ENCODE measurements around the gene MOGAT1.
"Not testable (repeated sequence)": the region's sequence is repeated elsewhere in the genome, so short reads cannot be mapped to it uniquely, and the experiment has no call there.

MOGAT1 gene

DNA sequence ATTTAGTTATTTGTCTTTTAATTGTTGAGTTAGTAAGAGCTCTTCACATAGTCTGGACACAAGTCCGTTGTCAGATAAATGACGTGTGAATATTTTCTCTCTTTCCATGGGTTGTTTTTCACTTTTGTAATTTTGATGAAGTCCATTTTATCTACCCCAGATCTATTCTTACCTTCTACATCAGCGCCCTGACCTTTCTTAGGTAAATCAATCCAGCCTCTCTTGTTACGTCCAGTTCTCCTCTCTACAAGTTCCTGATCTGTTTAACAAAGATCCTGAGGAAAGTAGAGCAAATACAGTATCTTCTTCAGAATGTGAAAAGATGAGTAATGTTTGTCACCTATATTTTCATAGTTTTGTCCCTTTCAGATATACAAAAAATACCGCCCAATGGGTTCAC lies 66.9 kb downstream of the MOGAT1 start:
- no peak overlapping the region for H3K4me3 ChIP-seq (ENCODE audit: low read depth, low read length)

DNA sequence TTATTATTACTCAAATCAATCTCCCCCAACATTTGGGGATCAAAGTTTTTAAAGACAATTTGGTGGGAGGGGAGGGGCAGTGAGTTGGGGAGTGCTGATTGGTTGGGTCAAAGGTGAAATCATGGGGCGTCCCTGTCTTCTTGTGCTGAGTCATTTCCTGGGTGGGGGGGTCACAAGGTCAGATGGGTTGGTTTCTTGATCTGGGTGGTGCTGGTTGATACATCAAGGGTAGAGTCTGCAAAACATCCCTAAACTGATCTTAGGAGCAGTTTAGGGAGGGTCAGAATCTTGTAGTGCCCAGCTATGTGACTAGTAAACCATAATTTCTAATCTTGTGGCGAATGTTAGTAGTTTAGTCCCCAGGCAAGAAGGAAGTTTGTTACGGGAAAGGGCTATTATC lies 67.4 kb downstream of the MOGAT1 start:
- H3K4me3 ChIP-seq (ENCODE audit: low read depth, low read length): no peak overlapping the region

DNA sequence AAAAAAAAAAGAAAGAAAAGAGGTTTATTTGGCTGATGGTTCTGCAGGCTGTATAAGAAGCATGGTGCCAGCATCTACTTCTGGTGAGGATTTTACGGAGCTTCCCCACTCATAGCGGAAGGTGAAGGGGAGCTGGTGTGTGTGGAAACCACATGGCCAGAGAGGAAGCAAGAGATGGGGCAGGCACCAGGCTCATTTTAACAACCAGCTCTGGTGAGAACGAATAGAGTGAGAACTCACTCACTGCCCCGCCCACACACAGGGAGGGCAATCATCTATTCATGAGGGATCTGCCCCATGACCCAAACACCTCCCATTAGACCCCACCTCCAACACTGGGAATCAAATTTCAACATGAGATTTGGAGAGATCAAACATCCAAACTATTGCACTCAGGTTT lies 68.5 kb downstream of the MOGAT1 start:
- no peak overlapping the region for H3K4me3 ChIP-seq (ENCODE audit: low read depth, low read length)

DNA sequence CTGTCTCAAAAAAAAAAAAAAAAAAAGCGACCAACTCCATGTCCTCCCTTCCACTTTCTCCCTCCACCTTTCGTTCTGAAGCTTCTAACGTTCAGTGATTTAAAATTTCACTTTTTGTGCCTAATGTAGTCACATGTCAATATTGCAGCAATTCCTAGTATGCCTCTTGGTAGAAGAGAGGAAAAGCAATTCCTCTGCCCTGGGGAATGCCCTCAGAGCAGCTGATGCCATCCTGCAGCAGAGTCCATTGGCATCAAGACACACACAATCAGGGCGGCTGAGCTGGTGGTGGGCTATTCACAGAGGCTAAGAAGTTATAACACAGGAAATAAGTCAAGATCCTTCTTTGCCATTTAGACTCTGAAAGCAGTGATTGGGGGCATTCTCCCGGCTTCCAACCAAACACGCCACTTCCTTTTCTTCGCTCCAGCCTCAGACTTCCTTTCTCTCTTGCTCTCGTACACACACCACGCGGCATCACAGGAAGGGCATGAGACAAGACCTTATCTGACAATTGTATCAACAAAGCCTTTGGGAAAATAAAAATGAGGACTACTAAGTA lies 71.9 kb downstream of the MOGAT1 start:
- H3K4me3 ChIP-seq (ENCODE audit: low read depth, low read length): no peak overlapping the region

DNA sequence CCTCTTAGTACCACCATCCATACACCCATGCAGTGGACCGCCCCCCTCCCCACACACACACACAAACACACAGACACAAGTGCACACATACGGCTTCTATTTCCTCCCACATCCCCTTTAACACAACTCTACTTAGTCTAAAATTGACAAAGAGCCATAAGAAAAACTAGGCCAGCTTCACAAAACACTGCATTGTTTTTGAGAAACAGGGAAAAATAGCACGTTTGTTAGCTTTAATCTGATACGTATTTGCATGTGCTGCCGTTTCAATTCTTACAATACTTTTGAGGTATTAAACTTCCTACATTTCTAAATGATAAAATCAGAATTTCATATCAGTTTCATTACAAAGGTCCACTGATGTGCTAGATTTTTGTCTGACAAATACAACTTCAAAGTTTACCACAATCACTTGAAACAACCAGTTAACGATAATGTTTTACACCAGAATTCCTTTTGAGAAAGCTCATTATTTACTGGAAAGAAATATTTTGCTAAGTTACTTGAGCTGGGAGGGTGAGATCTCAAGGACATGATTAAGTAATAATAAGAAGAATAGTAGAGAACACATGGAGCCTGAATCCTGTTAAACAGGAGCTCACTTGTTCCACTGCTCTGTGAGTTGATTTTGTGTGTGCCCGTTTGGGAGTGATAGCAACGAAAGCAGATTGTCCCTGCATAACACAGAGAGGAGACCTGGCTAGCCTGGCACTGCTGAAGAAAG lies 74.5 kb downstream of the MOGAT1 start:
- no peak overlapping the region for H3K4me3 ChIP-seq (ENCODE audit: low read depth, low read length)

DNA sequence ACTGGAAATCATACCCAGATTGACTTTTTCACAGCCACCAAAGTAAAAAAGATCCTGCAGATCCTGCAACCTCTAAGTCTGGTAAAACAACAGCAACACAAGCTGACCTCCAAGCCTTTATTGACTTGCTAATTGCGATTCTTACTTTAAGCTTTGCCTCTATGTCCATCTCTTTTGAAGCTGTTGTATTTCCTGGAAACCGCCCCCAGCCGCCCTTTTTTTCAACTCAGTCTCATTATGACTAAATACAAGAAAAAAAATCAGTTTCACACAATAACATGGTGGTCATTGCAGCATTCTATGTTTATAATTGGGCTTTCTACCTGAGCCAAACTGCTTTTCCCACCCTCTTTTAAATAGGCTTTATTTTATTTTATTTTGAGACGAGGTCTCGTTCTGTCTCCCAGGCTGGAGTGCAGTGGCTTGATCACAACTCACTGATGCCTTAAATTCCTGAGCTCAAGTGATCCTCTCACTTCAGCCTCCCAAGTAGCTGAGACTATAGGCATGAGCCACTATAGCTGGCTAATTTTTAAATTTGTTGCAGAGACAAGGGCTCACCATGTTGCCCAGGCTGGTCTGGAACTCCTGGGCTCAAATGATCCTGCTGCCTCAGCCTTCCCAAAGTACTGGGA lies 76.2 kb downstream of the MOGAT1 start:
- no peak overlapping the region for H3K4me3 ChIP-seq (ENCODE audit: low read depth, low read length)

DNA sequence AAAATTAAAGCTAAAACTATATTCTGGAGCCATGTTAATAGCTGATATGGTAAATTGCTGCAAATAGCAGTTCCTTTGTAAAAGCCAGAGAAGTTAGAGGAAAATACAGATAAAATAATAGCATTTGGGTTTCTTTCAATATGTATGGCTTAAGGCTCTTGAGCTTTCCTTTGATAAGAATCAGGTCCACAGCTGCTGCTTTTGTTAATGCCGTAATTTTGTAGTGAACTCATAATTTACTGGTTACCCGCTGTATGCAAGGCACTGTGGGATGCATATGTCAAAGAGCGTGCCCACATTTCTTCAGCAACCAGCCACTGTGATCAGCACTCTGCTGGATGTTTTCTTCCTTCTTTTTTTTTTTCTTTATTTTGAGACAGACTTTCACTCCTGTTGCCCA lies 79.1 kb downstream of the MOGAT1 start:
- H3K4me3 ChIP-seq (ENCODE audit: low read depth, low read length): no peak overlapping the region

DNA sequence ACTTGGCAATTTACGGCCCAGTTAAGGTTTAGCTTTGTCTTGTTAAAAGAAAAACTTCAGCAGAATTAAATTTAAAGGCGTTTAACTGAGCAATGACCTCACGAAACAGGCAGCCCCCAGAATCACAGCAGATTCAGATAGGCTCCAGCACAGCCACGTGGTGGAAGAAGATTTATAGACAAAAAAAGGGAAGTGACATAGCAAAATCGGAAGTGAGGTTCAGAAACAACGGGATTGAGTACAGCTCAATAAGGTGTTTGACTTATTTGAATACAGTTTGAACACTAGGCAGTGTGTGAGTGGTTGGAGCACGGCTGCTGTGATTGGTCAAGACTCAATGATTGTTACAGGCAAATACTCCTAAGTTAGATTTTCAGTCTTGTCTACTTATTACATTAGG lies 79.8 kb downstream of the MOGAT1 start:
- H3K4me3 ChIP-seq (ENCODE audit: low read depth, low read length): no peak overlapping the region

DNA sequence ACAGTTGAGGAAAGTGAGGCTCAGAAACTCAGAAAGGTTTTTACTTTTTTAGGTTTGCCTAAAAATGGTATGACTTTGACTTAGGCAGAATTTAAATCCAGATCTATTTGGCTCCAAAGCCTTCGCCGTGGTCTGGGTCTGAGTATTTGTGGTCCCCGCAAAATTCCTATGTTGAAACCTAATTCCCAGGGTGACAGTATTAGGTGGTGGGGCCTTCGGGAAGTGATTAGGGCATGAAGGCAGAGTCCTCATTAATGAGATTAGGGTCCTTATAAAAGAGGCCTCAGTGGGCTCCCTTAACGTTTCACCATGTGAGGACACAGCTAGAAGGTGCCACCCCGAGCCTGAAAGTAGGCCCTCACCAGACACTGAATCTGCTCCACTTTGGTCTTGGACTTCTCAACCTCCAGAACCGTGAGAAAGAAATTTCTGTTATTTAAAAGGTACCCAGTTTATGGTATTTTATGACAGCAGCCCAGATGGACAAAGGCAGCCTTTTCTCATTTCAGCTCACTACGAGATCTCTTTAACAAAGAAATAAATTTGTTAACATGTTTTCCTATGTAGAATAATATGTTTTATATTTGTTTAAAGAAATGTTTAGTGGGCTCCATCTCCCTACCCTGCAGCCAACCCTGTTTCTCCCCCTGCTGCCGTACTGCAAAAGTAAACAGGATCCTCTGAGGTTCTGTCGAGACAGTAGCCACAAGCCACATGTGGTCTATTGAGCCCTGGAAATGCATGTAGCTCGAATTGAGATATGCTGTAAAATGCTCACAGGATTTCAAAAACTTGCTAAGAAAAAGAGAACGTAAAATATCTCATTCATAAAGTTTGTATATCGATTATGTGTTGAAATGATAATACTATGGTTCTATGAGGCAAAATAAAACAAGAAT lies 80.6 kb downstream of the MOGAT1 start:
- H3K4me3 ChIP-seq (ENCODE audit: low read depth, low read length): no peak overlapping the region

DNA sequence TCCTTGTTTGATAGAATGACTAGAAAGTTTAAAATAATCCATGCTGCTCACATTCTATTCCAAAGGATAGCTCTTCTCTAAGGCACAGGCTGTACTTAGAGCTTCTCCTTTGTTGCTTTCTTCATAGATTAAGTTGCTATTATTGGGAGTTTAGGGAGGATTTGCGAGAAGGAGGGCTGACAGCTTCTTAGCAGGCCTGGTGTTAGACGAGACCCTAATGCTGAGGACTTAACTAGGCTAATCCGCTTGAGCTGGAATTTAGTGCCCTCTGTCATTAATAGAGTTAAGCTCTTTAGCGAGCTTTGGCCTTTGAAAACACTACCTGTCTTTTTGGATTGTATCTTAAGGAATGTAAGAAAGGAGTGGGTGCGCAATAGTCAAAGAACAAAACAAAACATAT lies 81.3 kb downstream of the MOGAT1 start:
- no peak overlapping the region for H3K4me3 ChIP-seq (ENCODE audit: low read depth, low read length)

DNA sequence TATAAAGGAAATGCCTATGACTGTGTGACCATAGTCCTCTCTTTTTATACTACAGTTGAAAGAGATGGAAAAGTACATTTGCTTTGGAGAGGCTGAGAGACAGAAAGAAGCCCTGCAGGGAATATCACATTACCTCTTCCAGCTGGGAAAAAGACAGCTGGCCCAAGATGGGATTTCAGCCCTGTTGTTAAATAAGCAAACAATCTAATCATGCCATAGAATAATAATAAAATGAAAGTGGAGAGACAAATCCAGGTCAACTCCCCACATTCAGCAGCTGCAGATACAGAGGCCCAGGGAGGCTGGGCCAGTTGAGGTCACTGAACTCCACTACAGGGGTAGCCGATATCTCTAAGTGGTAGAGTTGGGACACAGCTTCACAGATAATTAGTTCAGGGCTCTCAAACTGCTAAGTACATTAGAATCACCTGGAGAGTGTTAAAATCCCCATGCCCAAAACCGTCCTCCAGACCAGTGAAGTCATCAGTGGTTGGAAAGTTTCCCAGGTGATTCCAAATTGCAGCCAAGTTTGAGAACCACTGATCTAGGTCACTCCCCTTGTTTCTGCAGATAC lies 81.9 kb downstream of the MOGAT1 start:
- H3K4me3 ChIP-seq (ENCODE audit: low read depth, low read length): no peak overlapping the region

DNA sequence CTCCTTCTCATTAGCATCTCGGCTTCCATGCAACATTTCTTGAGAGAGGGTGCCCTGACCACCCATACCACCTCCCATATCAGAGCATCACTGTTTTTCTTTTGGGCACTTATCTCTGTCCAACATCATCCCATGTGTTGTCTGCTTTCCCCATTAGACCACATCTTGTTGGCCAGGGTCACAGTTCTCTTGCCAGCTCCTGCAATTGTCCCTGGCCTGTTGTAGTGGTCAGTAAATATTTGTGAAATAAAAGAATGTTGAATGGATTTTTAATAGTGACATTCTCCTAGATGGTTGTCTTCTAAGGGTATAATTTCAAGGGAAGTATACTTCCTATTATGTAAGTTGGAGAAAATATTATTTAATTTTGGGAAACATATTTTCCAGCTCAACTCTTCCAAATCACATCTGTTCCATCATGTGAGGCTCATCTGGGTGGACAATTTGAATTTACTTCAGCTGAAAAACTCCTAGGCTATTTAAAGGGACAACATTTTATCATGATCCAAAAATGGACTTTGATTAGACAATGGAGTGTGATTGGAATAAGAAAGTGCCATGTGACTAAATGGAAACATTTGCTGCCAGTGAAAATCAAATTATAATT lies 83.0 kb downstream of the MOGAT1 start:
- no peak overlapping the region for H3K4me3 ChIP-seq (ENCODE audit: low read depth, low read length)

DNA sequence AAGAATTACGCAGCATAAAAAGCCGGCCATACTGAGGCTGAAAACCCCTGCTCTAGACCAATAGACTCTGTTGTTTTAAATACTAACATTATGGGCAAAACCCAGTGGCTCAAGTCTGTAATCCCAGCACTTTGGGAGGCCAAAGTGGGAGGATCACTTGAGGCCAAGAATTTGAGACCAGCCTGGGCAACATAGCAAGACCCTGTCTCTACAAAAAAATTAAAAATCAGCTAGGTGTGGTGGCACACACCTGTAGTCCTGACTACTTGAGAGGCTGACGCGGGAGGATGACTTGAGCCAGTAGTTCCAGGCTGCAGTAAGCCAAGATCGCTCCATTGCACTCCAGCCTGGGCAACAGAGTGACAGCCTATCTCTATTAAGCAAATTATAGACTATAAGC lies 84.1 kb downstream of the MOGAT1 start:
- H3K4me3 ChIP-seq (ENCODE audit: low read depth, low read length): not testable (repeated sequence)

DNA sequence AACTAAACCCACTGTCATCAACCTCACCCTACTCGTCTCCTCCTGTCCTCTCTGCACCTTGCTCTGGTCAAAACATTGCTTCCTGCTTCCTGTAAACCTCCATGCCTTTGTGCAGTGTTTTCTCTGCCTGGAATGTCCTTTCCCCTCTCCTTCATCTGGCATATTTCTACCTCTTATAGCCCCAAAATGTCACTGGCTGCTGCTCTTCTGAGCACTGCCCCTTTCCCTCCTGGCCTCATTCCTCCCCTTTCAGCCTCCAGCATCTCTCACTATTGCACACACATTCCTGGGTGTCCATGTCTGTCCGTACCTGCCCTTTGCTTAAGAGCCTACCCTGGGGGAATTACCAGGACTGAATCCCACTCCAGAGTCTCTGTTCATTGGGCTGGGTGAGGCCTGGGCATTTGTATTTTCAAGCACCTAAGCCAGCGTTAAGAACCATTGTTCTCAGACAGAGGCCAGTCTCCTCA lies 84.9 kb downstream of the MOGAT1 start:
- no peak overlapping the region for H3K4me3 ChIP-seq (ENCODE audit: low read depth, low read length)

DNA sequence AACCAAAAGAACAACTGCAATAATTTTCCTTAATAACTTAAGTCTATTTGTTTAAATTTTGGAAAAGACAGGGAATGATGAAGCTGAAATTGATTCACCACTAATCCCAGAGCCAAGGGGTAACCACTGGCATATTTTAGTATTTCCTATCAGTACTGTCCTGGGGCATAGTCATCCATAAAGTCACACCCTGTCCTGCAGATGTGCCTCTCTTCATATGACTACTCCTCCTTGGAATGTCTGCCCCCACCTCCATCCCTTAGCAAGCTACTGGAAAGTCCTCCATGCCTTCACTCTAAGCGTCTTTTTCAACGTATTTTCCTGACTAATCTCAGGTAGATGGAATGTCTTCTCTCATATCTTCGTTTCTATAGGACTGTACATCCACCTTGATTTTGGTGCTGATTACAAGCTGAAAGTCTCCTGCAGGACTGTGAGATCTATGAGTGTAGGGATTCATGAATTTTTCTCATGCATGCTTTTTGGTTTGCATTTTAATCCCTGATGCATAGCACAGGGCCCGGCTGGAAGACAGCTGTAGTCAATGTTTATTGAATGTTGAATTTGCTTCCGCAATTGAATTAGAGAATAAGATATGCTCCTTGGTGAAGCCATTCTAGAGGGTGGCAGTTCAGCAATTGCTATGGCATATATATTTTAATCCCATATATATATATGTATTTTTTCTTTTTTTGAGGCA lies 85.6 kb downstream of the MOGAT1 start:
- no peak overlapping the region for H3K4me3 ChIP-seq (ENCODE audit: low read depth, low read length)
